PC-3 (cell line): ENCODE results near the gene IQSEC3.

ENCODE experiments used
- EZH2phosphoT487 ChIP-seq: fragments of 300-600 bp; sonication (generic); IDR thresholded peaks from 2 replicates; pipeline ENCODE4 v1.6.1; 2018; ENCODE audit warnings: mild to moderate bottlenecking, antibody characterized with exemption, low read length, borderline replicate concordance
- TF ChIP-seq, protein P1 (sequence below): fragments of 300-600 bp; sonication (generic); conservative IDR thresholded peaks from 2 replicates; pipeline ENCODE4 v1.5.1; 2017; ENCODE audit warnings: antibody characterized with exemption, low read depth, mild to moderate bottlenecking, low read length

DNA sequence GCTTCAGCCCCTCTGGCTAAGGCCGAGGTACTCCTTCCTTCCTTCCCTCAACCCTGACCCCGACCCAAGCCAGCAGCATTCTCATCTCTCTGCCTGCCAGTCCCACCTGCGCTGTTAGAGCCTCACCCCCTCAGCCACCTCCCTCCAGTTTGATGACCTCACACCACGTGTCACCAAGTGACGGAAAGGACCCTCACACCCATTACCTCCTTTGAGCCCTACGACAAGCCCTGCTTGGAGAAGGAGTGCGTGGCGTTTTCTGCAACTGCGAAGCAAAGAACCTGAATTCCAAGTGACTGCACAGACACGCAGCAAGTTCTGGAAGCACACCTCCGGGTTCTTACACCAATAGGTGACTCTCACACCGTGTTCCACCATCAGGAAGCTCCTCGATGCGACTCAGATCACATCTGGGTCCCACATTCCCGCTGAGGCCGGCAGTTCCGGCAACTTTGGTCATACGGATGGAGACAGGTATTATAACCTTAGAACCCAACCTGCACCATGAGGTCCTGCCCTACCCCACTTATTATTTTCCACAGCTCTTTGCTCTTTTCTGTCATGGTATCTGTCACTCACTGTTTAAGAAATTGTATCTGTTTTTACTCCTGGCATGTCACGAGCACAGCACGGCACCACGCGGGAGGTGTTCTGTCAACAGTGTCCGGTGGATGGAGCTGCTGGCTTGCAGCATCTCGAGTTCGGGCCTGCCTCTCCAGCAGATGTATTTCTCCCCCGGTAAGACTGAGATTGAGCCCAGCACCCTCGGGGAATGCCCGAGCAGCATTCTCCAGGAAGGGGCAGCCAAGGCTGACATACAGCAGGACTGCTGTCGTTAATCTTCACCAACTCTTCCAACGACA lies 152.4 kb downstream of the IQSEC3 start:
- TF ChIP-seq, protein P1, sequence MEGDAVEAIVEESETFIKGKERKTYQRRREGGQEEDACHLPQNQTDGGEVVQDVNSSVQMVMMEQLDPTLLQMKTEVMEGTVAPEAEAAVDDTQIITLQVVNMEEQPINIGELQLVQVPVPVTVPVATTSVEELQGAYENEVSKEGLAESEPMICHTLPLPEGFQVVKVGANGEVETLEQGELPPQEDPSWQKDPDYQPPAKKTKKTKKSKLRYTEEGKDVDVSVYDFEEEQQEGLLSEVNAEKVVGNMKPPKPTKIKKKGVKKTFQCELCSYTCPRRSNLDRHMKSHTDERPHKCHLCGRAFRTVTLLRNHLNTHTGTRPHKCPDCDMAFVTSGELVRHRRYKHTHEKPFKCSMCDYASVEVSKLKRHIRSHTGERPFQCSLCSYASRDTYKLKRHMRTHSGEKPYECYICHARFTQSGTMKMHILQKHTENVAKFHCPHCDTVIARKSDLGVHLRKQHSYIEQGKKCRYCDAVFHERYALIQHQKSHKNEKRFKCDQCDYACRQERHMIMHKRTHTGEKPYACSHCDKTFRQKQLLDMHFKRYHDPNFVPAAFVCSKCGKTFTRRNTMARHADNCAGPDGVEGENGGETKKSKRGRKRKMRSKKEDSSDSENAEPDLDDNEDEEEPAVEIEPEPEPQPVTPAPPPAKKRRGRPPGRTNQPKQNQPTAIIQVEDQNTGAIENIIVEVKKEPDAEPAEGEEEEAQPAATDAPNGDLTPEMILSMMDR, result no peak
- TF ChIP-seq EZH2phosphoT487, result no peak
